Measurements from ENCODE around the gene SGIP1. TPM values are rescaled to one million over a fixed set of nuclear protein-coding genes. Genes with fewer than 3 reads are reported as not detected.

The SGIP1 gene
- total RNA-seq, 6 experiments from 2014 or later = 0.09 to 1.3 (median 1.1) TPM; not detected in 1

- DNase-seq = no peak
- intact Hi-C loops (cut with DNase I) = no loop called here
- Histone ChIP-seq H3K27me3 (no peaks in the 10 kb centered on the region), H3K9me3 (no peaks in the 10 kb centered on the region), H3K27ac (no peak overlapping the region), H3K4me3 (no peak overlapping the region), H3K36me3 (no peaks in the 10 kb centered on the region), H3K4me1 (no peaks in the 10 kb centered on the region)
- no peak for ATAC-seq
- no peak for TF ChIP-seq POLR2A (IDR thresholded peaks at IDR 0.05)
- TF ChIP-seq, protein P1, sequence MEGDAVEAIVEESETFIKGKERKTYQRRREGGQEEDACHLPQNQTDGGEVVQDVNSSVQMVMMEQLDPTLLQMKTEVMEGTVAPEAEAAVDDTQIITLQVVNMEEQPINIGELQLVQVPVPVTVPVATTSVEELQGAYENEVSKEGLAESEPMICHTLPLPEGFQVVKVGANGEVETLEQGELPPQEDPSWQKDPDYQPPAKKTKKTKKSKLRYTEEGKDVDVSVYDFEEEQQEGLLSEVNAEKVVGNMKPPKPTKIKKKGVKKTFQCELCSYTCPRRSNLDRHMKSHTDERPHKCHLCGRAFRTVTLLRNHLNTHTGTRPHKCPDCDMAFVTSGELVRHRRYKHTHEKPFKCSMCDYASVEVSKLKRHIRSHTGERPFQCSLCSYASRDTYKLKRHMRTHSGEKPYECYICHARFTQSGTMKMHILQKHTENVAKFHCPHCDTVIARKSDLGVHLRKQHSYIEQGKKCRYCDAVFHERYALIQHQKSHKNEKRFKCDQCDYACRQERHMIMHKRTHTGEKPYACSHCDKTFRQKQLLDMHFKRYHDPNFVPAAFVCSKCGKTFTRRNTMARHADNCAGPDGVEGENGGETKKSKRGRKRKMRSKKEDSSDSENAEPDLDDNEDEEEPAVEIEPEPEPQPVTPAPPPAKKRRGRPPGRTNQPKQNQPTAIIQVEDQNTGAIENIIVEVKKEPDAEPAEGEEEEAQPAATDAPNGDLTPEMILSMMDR (IDR thresholded peaks at IDR 0.05) = no peak
- WGBS (ENCODE audit: insufficient coverage, low coverage, low lambda C conversion rate, missing lambda C conversion rate) = 92% methylated on average over 2 of the region's 2 CpGs
Observed at GRCh38 chr1:66596191-66596590, 62.2 kb downstream of the SGIP1 start.

GRCh38 chr1:66597500-66597899 is 63.5 kb downstream of the SGIP1 start:
- no peaks in the 10 kb centered on the region for H3K36me3 ChIP-seq
- no peak overlapping the region for H3K4me3 ChIP-seq
- DNase-seq = no peak
- intact Hi-C loops (cut with DNase I) = no loop called here
- WGBS (ENCODE audit: insufficient coverage, low coverage, low lambda C conversion rate, missing lambda C conversion rate) = 74% methylated on average over 4 of the region's 4 CpGs
- no peak for TF ChIP-seq POLR2A (IDR thresholded peaks at IDR 0.05)
- TF ChIP-seq, protein P1 (IDR thresholded peaks at IDR 0.05) = no peak
- H3K9me3 ChIP-seq = no peaks in the 10 kb centered on the region
- H3K4me1 ChIP-seq = no peaks in the 10 kb centered on the region
- no peaks in the 10 kb centered on the region for H3K27me3 ChIP-seq
- H3K27ac ChIP-seq = no peak overlapping the region
- ATAC-seq = no peak

GRCh38 chr1:66598670-66599069 is 64.7 kb downstream of the SGIP1 start:
- no peak for ATAC-seq
- Histone ChIP-seq H3K4me1 (no peaks in the 10 kb centered on the region), H3K4me3 (no peak overlapping the region), H3K27me3 (no peaks in the 10 kb centered on the region), H3K36me3 (no peaks in the 10 kb centered on the region), H3K9me3 (no peaks in the 10 kb centered on the region), H3K27ac (no peak overlapping the region)
- 71% methylated on average over 3 of the region's 6 CpGs for WGBS (ENCODE audit: insufficient coverage, low coverage, low lambda C conversion rate, missing lambda C conversion rate)
- DNase-seq = no peak
- no peak for TF ChIP-seq POLR2A (IDR thresholded peaks at IDR 0.05)
- TF ChIP-seq, protein P1 (IDR thresholded peaks at IDR 0.05) = no peak
- intact Hi-C loops (cut with DNase I) = no loop called here

DNA sequence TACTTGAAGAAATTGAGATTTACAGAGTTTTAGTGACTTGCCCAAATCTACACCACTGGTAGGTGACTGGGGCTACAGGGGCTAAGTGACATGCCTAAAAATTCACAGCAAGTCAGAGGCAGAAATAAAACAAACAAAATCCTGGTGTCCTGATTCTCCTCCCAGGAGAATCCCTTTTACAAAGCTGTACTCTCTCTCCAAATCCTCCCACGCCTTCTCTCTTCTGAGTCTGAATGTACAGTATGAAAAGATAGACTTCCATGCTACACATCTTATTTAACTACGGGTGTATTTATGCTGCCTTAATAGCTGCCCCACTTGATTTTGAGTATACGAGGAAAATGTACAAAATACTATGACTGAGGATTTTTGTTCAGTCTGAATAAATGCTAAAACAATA is 65.4 kb downstream of the SGIP1 start:
- no peak overlapping the region for H3K27ac ChIP-seq
- intact Hi-C loops (cut with DNase I) = no loop called here
- TF ChIP-seq POLR2A (IDR thresholded peaks at IDR 0.05) = no peak
- TF ChIP-seq, protein P1 (IDR thresholded peaks at IDR 0.05) = no peak
- ATAC-seq (no peak), DNase-seq (no peak)
- no peaks in the 10 kb centered on the region for H3K9me3 ChIP-seq
- H3K36me3 ChIP-seq = no peaks in the 10 kb centered on the region
- H3K4me3 ChIP-seq = no peak overlapping the region
- WGBS (ENCODE audit: insufficient coverage, low coverage, low lambda C conversion rate, missing lambda C conversion rate) = 79% methylated on average over 3 of the region's 3 CpGs
- no peaks in the 10 kb centered on the region for H3K4me1 ChIP-seq
- no peaks in the 10 kb centered on the region for H3K27me3 ChIP-seq
